Measurements from ENCODE around the gene MBNL1. TPM values are rescaled to one million over a fixed set of nuclear protein-coding genes. Genes with fewer than 3 reads are reported as not detected.

MBNL1 gene
- total and polyA plus RNA-seq, 2 of the 4 experiments (the other 2 are of a cell fraction), result 127 to 664 TPM

GRCh38 chr3:152511904-152512303 lies 243.2 kb downstream of the MBNL1 start:
- Histone ChIP-seq H3K4me3 (ENCODE audit: insufficient read depth, low read depth, low read length) (no peak overlapping the region), H2AK9ac (replicated peaks; ENCODE audit: low read depth, low read length, poor library complexity) (no peak overlapping the region), H3K9me1 (ENCODE audit: insufficient read depth, low read length) (no peaks in the 10 kb centered on the region), H2BK20ac (ENCODE audit: low read depth, low read length) (no peak overlapping the region), H3K23ac (ENCODE audit: low read depth, low read length) (no peak overlapping the region), H4K8ac (ENCODE audit: low read depth in 2 of 2, low read length in 2 of 2) (no peak overlapping the region), H2BK5ac (ENCODE audit: low read depth, low read length, poor library complexity, severe bottlenecking) (no peak overlapping the region), H3K27me3 (ENCODE audit: control insufficient read depth, insufficient read depth, low read length) (no peaks in the 10 kb centered on the region), H4K20me1 (ENCODE audit: insufficient read depth, low read length) (no peaks in the 10 kb centered on the region), H3K79me1 (ENCODE audit: low read depth in 1 of 2, low read length in 2 of 2) (no peaks in the 10 kb centered on the region), H2AFZ (replicated peaks; ENCODE audit: low read length, poor library complexity) (no peak overlapping the region), H3K36me3 (ENCODE audit: control insufficient read depth, insufficient read depth, low read length) (no peaks in the 10 kb centered on the region), H4K91ac (ENCODE audit: insufficient read depth, low read depth, low read length) (no peak overlapping the region), H3K56ac (ENCODE audit: extremely low read depth, insufficient read depth, low read length) (no peak overlapping the region), H3K9me3 (ENCODE audit: control insufficient read depth, insufficient read depth, low read length) (no peaks in the 10 kb centered on the region), H2BK120ac (ENCODE audit: low read depth, low read length) (no peak overlapping the region), H3K4ac (ENCODE audit: low read depth, low read length) (no peak overlapping the region), H2BK15ac (ENCODE audit: low read depth, low read length) (no peak overlapping the region), H3K18ac (ENCODE audit: low read depth, low read length) (no peak overlapping the region), H3K14ac (replicated peaks; ENCODE audit: low read depth, low read length) (no peak overlapping the region), H3K4me1 (ENCODE audit: control insufficient read depth, insufficient read depth, low read length) (no peaks in the 10 kb centered on the region), H3K9ac (ENCODE audit: low read depth, low read length) (no peak overlapping the region), H3K27ac (ENCODE audit: insufficient read depth, low read length) (no peak overlapping the region), H3K4me2 (ENCODE audit: low read depth, low read length) (no peak overlapping the region), H2AK5ac (ENCODE audit: low read depth, low read length) (no peak overlapping the region), H4K5ac (ENCODE audit: low read depth, low read length) (no peak overlapping the region)
- in situ Hi-C loops (cut with MboI; ENCODE audit: low sequenced_read_pairs) (no loop called here), dilution Hi-C loops (cut with HindIII; ENCODE audit: low sequenced_read_pairs, unreplicated experiment) (no loop called here), intact Hi-C loops (cut with micrococcal nuclease) (no loop called here)
- no CpG with 5 or more reads among the region's 4 CpGs for WGBS, 2 experiments (ENCODE audit: extremely low coverage in 2 of 2, insufficient read length in 1 of 2)
- POLR2A ChIA-PET (ENCODE audit: unreplicated experiment), result no interaction called here
- ATAC-seq (ENCODE audit: low read depth), result no peak
- no peak for TF ChIP-seq NFE2L2 (IDR thresholded peaks at IDR 0.05; ENCODE audit: low read depth, low read length)
- TF ChIP-seq BHLHE40 (IDR thresholded peaks at IDR 0.05; ENCODE audit: low read depth, low read length), result no peak
- TF ChIP-seq USF2 (IDR thresholded peaks at IDR 0.05; ENCODE audit: low read depth, low read length), result no peak
- TF ChIP-seq CHD1 (IDR thresholded peaks at IDR 0.05; ENCODE audit: low read depth, low read length), result no peak
- TF ChIP-seq MAZ (IDR thresholded peaks at IDR 0.05; ENCODE audit: borderline replicate concordance, low read depth, low read length), result no peak
- no peak for TF ChIP-seq FOS (IDR thresholded peaks at IDR 0.05; ENCODE audit: low read depth, low read length)
- TF ChIP-seq RAD21 (IDR thresholded peaks at IDR 0.05; ENCODE audit: low read length), result no peak
- TF ChIP-seq ELK1 (IDR thresholded peaks at IDR 0.05; ENCODE audit: borderline replicate concordance, low read depth, low read length), result no peak
- TF ChIP-seq RCOR1 (IDR thresholded peaks at IDR 0.05; ENCODE audit: insufficient replicate concordance, low read length), result no peak
- TF ChIP-seq MXI1 (IDR thresholded peaks at IDR 0.05; ENCODE audit: borderline replicate concordance, low read depth, low read length), result no peak
- no peak for TF ChIP-seq RFX5 (IDR thresholded peaks at IDR 0.05; ENCODE audit: low read depth, low read length)
- TF ChIP-seq, protein P1, sequence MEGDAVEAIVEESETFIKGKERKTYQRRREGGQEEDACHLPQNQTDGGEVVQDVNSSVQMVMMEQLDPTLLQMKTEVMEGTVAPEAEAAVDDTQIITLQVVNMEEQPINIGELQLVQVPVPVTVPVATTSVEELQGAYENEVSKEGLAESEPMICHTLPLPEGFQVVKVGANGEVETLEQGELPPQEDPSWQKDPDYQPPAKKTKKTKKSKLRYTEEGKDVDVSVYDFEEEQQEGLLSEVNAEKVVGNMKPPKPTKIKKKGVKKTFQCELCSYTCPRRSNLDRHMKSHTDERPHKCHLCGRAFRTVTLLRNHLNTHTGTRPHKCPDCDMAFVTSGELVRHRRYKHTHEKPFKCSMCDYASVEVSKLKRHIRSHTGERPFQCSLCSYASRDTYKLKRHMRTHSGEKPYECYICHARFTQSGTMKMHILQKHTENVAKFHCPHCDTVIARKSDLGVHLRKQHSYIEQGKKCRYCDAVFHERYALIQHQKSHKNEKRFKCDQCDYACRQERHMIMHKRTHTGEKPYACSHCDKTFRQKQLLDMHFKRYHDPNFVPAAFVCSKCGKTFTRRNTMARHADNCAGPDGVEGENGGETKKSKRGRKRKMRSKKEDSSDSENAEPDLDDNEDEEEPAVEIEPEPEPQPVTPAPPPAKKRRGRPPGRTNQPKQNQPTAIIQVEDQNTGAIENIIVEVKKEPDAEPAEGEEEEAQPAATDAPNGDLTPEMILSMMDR (conservative IDR thresholded peaks at IDR 0.05; ENCODE audit: low read depth, low read length), result no peak
- TF ChIP-seq SMC3 (IDR thresholded peaks at IDR 0.05; ENCODE audit: low read depth, low read length), result no peak
- TF ChIP-seq MAFK (IDR thresholded peaks at IDR 0.05; ENCODE audit: low read depth, low read length), result no peak
- TF ChIP-seq CEBPB (IDR thresholded peaks at IDR 0.05; ENCODE audit: low read depth, low read length), result no peak
- no peak for TF ChIP-seq POLR2A (IDR thresholded peaks at IDR 0.05; ENCODE audit: low read depth, low read length)
- BruUV-seq (replicated peaks), result no TSS peak
- no peak for DNase-seq
- CTCF ChIA-PET, result interaction anchor here (1.0 to 1.1 kb wide), 2 partner anchors 9 to 12 kb away, joined by 3 read pairs; no protein-coding TSS in a partner anchor
